ENCODE results near the gene CASQ1. TPM values are rescaled to one million over a fixed set of nuclear protein-coding genes. Genes with fewer than 3 reads are reported as not detected.
A peak's percentile ranks its signal among the peaks of the same experiment; 100 is the strongest.

Gene CASQ1
- polyA plus RNA-seq, 1 donor = 1.9 TPM

DNA sequence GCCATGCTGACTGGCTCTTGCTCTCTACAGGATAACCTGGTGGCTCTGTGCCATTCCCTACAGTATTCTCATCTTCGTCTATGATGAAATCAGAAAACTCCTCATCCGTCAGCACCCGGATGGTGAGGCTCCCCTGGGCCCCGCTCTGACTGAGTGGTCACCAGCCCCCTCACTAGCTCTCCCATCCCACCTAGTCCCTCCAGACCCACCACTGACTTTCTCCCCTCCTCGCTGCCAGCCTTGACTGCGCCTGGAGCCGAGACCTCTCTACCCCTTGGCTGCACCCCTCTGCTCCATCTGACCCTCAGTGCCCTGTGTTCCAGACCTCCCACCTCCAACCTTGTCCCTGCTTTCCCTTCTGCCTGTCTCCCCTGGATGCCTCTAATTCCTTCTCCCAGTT, 4.1 kb upstream of the CASQ1 start:
- Histone ChIP-seq H3K27ac (ENCODE audit: low read length) (no peak overlapping the region), H3K4me3 (ENCODE audit: low read length) (no peak overlapping the region), H3K9me3 (ENCODE audit: control insufficient read depth, low read depth, low read length) (no peaks in the 10 kb centered on the region), H3K4me1 (ENCODE audit: control insufficient read depth, insufficient read depth, low read length) (no peaks in the 10 kb centered on the region), H3K36me3 (ENCODE audit: control insufficient read depth, insufficient read depth, low read length) (no peaks in the 10 kb centered on the region), H3K27me3 (ENCODE audit: control insufficient read depth, insufficient read depth, low read length) (no peaks in the 10 kb centered on the region)
- WGBS (ENCODE audit: insufficient coverage, low lambda C conversion rate) = no CpG with 5 or more reads among the region's 7 CpGs
- DNase-seq = no peak

DNA sequence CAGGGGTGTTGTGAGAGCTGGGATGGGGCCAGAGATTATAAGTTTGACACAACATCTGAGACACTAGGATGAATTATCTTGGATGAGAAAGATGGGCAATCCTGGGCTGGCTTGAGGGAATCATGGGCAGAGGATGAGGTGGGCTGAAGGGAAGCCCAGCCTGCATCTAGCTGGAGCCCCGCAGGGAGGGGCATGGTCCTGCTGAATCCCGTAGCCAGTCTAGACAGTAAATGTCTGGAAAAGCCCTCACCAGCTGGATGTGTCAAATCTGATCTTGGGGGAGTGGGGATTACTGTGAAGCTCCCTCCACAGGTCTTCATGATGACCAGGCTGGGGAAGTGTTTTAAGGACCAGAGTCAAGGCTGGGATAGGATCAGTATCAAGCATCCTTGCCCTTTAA, 3.6 kb upstream of the CASQ1 start:
- DNase-seq = no peak
- Histone ChIP-seq H3K27me3 (ENCODE audit: control insufficient read depth, insufficient read depth, low read length) (no peaks in the 10 kb centered on the region), H3K27ac (ENCODE audit: low read length) (no peak overlapping the region), H3K4me3 (ENCODE audit: low read length) (no peak overlapping the region), H3K4me1 (ENCODE audit: control insufficient read depth, insufficient read depth, low read length) (no peaks in the 10 kb centered on the region), H3K9me3 (ENCODE audit: control insufficient read depth, low read depth, low read length) (no peaks in the 10 kb centered on the region), H3K36me3 (ENCODE audit: control insufficient read depth, insufficient read depth, low read length) (no peaks in the 10 kb centered on the region)
- WGBS (ENCODE audit: insufficient coverage, low lambda C conversion rate) = no CpG with 5 or more reads among the region's 2 CpGs

DNA sequence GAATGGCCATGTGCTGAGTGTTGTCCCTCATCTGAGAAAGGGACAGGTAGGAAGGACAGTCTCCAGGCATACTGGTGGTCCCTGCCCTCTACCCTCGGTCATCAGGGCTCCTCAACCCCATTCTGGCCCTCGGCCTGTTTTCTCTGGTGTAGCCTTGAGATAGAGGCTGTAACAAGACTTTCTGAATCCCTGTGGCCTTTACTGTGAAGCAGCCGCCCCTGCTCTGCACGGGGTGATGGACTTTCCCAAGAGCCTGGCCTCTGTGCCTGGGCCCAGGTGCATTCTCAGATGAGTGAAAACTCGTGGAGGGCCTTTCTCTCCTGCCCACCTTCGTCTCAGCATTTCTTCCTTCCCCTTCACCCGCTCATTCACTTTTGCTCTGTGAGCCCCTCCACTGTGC, 3.0 kb upstream of the CASQ1 start:
- no peaks in the 10 kb centered on the region for H3K9me3 ChIP-seq (ENCODE audit: control insufficient read depth, low read depth, low read length)
- DNase-seq = no peak
- H3K27ac ChIP-seq (ENCODE audit: low read length) = no peak overlapping the region
- WGBS (ENCODE audit: insufficient coverage, low lambda C conversion rate) = 100% methylated on average over 1 of the region's 7 CpGs
- no peak overlapping the region for H3K4me3 ChIP-seq (ENCODE audit: low read length)
- no peaks in the 10 kb centered on the region for H3K4me1 ChIP-seq (ENCODE audit: control insufficient read depth, insufficient read depth, low read length)
- H3K27me3 ChIP-seq (ENCODE audit: control insufficient read depth, insufficient read depth, low read length) = no peaks in the 10 kb centered on the region
- H3K36me3 ChIP-seq (ENCODE audit: control insufficient read depth, insufficient read depth, low read length) = no peaks in the 10 kb centered on the region

DNA sequence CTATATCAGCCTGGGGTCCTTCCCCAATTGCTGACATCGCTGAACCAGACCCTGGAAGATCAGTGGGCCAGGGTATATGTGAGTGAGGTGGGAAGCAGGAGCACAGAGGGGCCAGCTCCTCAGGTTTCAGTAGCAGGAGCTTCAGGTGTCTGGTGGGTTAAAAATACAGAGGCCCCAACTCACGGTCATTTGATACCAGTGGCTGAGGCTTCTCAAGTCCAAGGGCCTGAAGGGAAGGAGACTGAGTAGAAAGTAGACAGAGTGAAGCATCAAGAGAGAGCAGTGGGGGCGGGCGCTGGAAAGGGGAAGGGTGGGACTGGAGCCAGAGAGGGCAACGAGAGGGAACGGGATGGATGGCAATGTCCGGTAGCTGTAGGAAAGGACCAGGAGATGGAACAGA, 2.0 kb upstream of the CASQ1 start:
- no peak overlapping the region for H3K4me3 ChIP-seq (ENCODE audit: low read length)
- H3K27ac ChIP-seq (ENCODE audit: low read length) = no peak overlapping the region
- 100% methylated on average over 2 of the region's 7 CpGs for WGBS (ENCODE audit: insufficient coverage, low lambda C conversion rate)
- no peak for DNase-seq
- H3K27me3 ChIP-seq (ENCODE audit: control insufficient read depth, insufficient read depth, low read length) = no peaks in the 10 kb centered on the region
- H3K4me1 ChIP-seq (ENCODE audit: control insufficient read depth, insufficient read depth, low read length) = peaks cover 8% of the 10 kb centered on the region
- no peaks in the 10 kb centered on the region for H3K9me3 ChIP-seq (ENCODE audit: control insufficient read depth, low read depth, low read length)
- H3K36me3 ChIP-seq (ENCODE audit: control insufficient read depth, insufficient read depth, low read length) = no peaks in the 10 kb centered on the region

DNA sequence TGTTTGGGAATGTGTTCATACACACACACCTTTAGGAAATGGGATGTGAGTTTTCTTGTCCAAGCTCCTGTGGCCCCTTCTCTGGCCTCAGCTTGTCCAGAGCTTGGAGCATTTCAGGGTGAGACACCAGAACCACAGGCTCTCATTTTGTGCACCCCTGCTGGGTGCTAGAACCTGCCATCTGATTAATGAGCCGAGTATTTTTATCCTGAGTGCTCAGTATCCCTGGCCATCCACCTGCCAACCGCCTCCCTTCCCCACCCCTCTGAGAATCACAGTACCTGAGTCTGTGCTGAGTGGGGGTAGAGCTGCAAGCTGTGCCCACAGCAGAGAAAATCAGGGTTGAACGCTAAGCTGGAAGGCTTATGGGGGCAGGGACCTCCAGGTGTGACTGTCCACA, 1.4 kb downstream of the CASQ1 start:
- H3K27ac ChIP-seq (ENCODE audit: low read length) = no peak overlapping the region
- no peaks in the 10 kb centered on the region for H3K9me3 ChIP-seq (ENCODE audit: control insufficient read depth, low read depth, low read length)
- no peak overlapping the region for H3K4me3 ChIP-seq (ENCODE audit: low read length)
- no peaks in the 10 kb centered on the region for H3K27me3 ChIP-seq (ENCODE audit: control insufficient read depth, insufficient read depth, low read length)
- no peaks in the 10 kb centered on the region for H3K36me3 ChIP-seq (ENCODE audit: control insufficient read depth, insufficient read depth, low read length)
- no peak for DNase-seq
- no CpG with 5 or more reads among the region's 3 CpGs for WGBS (ENCODE audit: insufficient coverage, low lambda C conversion rate)
- peaks cover 11% of the 10 kb centered on the region for H3K4me1 ChIP-seq (ENCODE audit: control insufficient read depth, insufficient read depth, low read length)

DNA sequence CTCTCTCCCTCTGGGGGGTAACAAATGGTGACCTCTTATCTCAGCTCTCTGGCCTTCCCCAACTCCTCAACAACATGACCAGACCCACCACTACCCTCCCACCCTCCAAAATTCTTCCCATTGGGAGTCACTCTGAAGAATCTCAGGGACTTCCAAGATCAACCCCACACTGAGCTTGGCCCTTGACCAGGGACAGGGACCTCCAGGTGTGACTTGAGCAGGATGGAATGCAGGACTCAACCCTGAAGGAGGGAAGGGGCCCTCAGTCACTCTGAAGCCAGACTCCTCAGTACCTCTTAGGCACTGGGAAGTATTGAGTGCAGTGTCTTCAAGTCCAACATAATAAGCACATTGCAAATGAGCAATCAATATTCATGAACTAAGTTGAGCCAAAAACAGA, 1.9 kb downstream of the CASQ1 start:
- Histone ChIP-seq H3K36me3 (ENCODE audit: control insufficient read depth, insufficient read depth, low read length) (no peaks in the 10 kb centered on the region), H3K4me1 (ENCODE audit: control insufficient read depth, insufficient read depth, low read length) (peaks cover 11% of the 10 kb centered on the region), H3K27ac (ENCODE audit: low read length) (no peak overlapping the region), H3K9me3 (ENCODE audit: control insufficient read depth, low read depth, low read length) (no peaks in the 10 kb centered on the region), H3K27me3 (ENCODE audit: control insufficient read depth, insufficient read depth, low read length) (no peaks in the 10 kb centered on the region), H3K4me3 (ENCODE audit: low read length) (no peak overlapping the region)
- DNase-seq = no peak

DNA sequence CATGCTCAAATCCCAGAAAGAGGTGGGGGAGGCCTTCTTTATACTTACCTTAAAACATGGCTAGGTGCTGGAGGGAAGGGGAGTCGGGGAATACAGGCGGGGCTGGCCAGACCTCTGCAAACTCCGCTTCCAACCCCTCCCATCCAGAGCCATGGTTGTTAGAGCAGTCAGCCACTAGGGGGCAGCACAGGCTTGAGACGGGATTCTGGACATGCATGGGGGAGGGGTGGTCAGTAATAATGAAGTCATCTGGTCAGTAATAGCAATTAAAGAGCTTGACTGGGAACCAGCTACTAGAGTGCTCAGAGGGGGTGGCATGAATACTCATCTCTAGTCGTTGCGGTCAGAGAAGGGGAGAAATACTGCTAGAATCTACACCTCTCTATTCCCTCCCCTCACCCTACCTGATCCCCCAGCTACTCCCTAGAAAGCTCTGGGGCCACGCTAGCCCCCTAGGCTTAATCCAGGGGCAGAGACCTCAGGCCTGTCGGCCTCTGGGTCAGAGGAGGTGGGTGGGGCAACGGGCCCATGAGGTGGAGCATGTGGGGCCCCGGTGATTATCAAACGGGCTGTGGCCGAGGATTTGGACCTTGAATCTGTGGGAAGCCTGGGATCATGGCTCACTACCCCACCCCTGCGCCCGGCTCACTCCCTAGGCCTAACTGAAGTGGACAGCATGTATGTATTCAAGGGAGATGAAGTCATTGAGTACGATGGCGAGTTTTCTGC, 2.9 kb downstream of the CASQ1 start:
- Histone ChIP-seq H3K27me3 (ENCODE audit: control insufficient read depth, insufficient read depth, low read length) (no peaks in the 10 kb centered on the region), H3K36me3 (ENCODE audit: control insufficient read depth, insufficient read depth, low read length) (no peaks in the 10 kb centered on the region), H3K4me1 (ENCODE audit: control insufficient read depth, insufficient read depth, low read length) (peaks cover 11% of the 10 kb centered on the region), H3K9me3 (ENCODE audit: control insufficient read depth, low read depth, low read length) (no peaks in the 10 kb centered on the region), H3K27ac (ENCODE audit: low read length) (peak overlapping the region; percentile 7), H3K4me3 (ENCODE audit: low read length) (no peak overlapping the region)
- whole genome bisulfite sequencing (ENCODE audit: insufficient coverage, low lambda C conversion rate) = no CpG with 5 or more reads among the region's 16 CpGs
- peak; percentile 83 to 86 for DNase-seq

DNA sequence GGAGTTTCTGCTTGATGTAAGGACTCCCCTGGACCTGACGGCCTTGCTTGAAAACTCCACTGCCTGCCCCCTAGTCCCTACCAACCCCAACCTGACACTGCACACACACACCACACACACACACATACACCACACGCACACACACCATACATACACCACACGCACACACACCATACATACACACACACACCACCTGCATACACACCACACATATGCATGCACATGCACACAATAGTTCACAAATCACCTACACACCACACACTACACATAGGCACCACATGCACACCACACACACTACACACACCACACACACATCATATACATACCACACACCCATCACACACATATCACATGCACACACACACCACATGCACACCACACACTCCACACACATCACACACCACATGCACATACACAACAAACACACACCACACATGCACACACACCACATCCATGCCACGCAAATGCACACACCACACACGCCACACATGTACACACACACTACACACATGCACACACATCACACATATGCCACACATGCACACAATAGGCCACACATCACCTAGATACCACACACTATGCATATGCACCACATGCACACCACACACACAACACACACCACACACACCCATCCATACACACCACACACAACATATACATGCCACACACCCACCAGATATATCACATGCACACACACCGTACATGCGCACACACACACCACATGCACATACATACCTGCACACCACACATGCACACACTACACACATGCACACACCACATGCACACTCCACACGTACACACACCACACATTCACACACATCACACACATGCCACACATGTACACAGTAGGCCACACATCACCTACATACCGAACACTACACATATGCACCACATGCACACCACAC, 3.7 kb downstream of the CASQ1 start:
- DNase-seq = no peak
- no peaks in the 10 kb centered on the region for H3K27me3 ChIP-seq (ENCODE audit: control insufficient read depth, insufficient read depth, low read length)
- no peak overlapping the region for H3K4me3 ChIP-seq (ENCODE audit: low read length)
- peaks cover 11% of the 10 kb centered on the region for H3K4me1 ChIP-seq (ENCODE audit: control insufficient read depth, insufficient read depth, low read length)
- H3K36me3 ChIP-seq (ENCODE audit: control insufficient read depth, insufficient read depth, low read length) = no peaks in the 10 kb centered on the region
- no CpG with 5 or more reads among the region's 9 CpGs for WGBS (ENCODE audit: insufficient coverage, low lambda C conversion rate)
- no peaks in the 10 kb centered on the region for H3K9me3 ChIP-seq (ENCODE audit: control insufficient read depth, low read depth, low read length)
- no peak overlapping the region for H3K27ac ChIP-seq (ENCODE audit: low read length)

DNA sequence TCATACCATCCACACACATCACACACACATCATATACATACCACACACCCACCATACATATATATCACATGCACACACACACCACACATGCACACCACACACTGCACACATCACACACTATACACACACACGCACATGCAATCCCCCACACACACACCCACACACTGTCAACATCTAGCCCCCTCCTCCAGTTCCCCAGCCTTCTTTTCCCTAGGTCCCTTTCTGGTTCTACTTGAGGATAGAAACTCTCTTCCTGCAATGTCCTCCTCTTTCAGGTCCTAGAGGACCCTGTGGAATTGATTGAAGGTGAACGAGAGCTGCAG, 4.3 kb downstream of the CASQ1 start:
- H3K27me3 ChIP-seq (ENCODE audit: control insufficient read depth, insufficient read depth, low read length) = no peaks in the 10 kb centered on the region
- no peaks in the 10 kb centered on the region for H3K36me3 ChIP-seq (ENCODE audit: control insufficient read depth, insufficient read depth, low read length)
- WGBS (ENCODE audit: insufficient coverage, low lambda C conversion rate) = 100% methylated on average over 1 of the region's 2 CpGs
- no peak for DNase-seq
- no peaks in the 10 kb centered on the region for H3K9me3 ChIP-seq (ENCODE audit: control insufficient read depth, low read depth, low read length)
- H3K4me1 ChIP-seq (ENCODE audit: control insufficient read depth, insufficient read depth, low read length) = peaks cover 11% of the 10 kb centered on the region
- no peak overlapping the region for H3K27ac ChIP-seq (ENCODE audit: low read length)
- no peak overlapping the region for H3K4me3 ChIP-seq (ENCODE audit: low read length)

DNA sequence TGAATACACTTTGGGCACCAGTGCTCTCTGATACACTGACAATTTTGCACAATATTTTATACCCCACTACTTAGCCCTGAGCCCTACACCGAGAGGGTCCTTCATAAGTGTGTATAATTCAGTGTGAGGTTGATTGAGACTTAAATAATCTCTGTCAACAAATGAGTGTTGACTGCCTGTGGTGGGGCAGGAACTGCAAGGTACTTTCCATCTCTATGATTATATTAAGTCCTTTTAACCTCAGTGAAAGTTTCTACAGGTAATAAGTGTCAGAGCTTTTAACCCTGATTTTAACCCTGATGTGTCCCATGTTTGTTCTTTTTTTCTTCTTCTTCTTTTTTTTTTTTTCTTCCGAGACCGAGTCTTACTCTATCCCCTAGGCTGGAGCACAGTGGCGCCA, 5.8 kb downstream of the CASQ1 start:
- peaks cover 11% of the 10 kb centered on the region for H3K4me1 ChIP-seq (ENCODE audit: control insufficient read depth, insufficient read depth, low read length)
- no peak for DNase-seq
- H3K27ac ChIP-seq (ENCODE audit: low read length) = no peak overlapping the region
- H3K9me3 ChIP-seq (ENCODE audit: control insufficient read depth, low read depth, low read length) = no peaks in the 10 kb centered on the region
- no peaks in the 10 kb centered on the region for H3K27me3 ChIP-seq (ENCODE audit: control insufficient read depth, insufficient read depth, low read length)
- H3K4me3 ChIP-seq (ENCODE audit: low read length) = no peak overlapping the region
- WGBS (ENCODE audit: insufficient coverage, low lambda C conversion rate) = 90% methylated on average over 3 of the region's 4 CpGs
- H3K36me3 ChIP-seq (ENCODE audit: control insufficient read depth, insufficient read depth, low read length) = no peaks in the 10 kb centered on the region

DNA sequence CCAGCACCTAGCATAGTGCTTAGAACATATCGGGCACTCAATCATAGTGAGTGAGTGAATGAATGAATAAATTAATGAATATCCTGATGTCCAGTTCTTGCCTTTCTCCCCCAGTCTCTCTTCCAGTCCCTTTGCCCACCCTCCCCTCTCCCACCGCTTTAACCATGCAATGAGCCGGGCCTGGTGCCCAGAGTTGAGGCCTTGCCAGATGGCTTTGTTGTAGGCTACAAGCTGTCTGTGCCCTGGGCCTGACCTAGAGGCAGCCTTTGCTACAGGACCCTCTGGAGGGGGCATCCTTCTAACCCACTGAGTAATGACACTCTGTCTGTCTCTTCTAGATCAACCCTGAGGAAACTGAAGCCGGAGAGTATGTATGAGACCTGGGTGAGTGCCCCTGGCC, 6.9 kb downstream of the CASQ1 start:
- no CpG with 5 or more reads among the region's 4 CpGs for WGBS (ENCODE audit: insufficient coverage, low lambda C conversion rate)
- Histone ChIP-seq H3K36me3 (ENCODE audit: control insufficient read depth, insufficient read depth, low read length) (no peaks in the 10 kb centered on the region), H3K27ac (ENCODE audit: low read length) (no peak overlapping the region), H3K27me3 (ENCODE audit: control insufficient read depth, insufficient read depth, low read length) (no peaks in the 10 kb centered on the region), H3K4me1 (ENCODE audit: control insufficient read depth, insufficient read depth, low read length) (peaks cover 11% of the 10 kb centered on the region), H3K4me3 (ENCODE audit: low read length) (no peak overlapping the region), H3K9me3 (ENCODE audit: control insufficient read depth, low read depth, low read length) (no peaks in the 10 kb centered on the region)
- no peak for DNase-seq

Measured in large intestine (tissue), 3 donors.